ENCODE measurements around the gene NEDD8. TPM values are rescaled to one million over a fixed set of nuclear protein-coding genes. Genes with fewer than 3 reads are reported as not detected.

The NEDD8 gene
- total RNA-seq, 2 donors from 2014 or later: 28.7 to 77.6 TPM

DNA sequence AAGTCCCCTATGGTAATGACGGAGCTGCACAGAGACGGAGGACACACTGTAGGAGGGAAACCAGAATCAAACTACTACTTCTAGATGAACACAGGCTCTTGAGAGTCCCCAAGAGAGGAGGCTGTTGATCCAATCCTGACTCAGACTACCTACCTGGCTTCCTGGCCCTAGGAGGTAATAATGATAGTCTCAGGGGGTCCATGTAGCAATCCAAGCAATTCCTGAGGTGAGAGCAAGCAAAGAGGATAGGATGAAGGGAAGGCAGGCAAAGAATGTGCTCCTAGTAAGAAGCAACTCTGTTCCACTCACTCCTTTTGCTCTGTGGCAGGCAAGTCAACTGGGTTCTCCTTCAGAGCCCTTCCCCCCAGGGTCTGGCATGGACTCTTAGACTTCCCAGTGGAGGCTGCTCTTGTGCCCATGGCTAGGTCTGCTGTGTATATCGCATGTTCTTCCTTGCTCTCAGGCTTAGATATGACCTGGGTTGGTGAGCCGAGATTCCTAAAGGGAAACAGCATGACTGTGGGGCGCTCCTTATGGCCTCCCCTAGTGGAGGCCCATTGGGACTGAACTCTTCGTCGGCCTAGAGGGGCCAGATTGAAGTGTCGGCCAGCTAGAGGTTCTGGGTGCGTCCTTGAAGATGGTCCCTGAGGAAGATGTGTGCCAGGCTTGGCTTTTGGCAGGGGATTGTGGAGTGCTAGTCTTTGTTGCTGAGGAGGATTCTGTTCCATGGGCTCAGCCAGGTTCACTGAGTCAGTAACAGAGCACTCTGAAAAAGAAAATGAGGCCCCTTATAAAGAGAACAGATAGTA, 8.1 kb upstream of the NEDD8 start:
- Histone ChIP-seq H3K27me3 (no peaks in the 10 kb centered on the region), H3K4me3 (no peak overlapping the region), H3K36me3 (replicated peaks in 1 of 2; ENCODE audit: insufficient read depth in 1 of 2, low read depth in 2 of 2) (peaks cover 6 to 27% of the 10 kb centered on the region in 2 donors), H3K9me3 (no peaks in the 10 kb centered on the region), H3K4me1 (peaks cover 39% of the 10 kb centered on the region), H3K27ac (peak overlapping the region in 1 of 4 donors; percentile 100)
- 64 to 81% methylated on average over 9 of the region's 9 CpGs for WGBS, 2 donors
- intact Hi-C loops (cut with DNase I): no loop called here
- DNase-seq: peak in 1 of 4 donors; percentile 13
- TF ChIP-seq POLR2A (IDR thresholded peaks at IDR 0.05): no peak
- TF ChIP-seq, protein P1, sequence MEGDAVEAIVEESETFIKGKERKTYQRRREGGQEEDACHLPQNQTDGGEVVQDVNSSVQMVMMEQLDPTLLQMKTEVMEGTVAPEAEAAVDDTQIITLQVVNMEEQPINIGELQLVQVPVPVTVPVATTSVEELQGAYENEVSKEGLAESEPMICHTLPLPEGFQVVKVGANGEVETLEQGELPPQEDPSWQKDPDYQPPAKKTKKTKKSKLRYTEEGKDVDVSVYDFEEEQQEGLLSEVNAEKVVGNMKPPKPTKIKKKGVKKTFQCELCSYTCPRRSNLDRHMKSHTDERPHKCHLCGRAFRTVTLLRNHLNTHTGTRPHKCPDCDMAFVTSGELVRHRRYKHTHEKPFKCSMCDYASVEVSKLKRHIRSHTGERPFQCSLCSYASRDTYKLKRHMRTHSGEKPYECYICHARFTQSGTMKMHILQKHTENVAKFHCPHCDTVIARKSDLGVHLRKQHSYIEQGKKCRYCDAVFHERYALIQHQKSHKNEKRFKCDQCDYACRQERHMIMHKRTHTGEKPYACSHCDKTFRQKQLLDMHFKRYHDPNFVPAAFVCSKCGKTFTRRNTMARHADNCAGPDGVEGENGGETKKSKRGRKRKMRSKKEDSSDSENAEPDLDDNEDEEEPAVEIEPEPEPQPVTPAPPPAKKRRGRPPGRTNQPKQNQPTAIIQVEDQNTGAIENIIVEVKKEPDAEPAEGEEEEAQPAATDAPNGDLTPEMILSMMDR (IDR thresholded peaks at IDR 0.05): no peak
- no peak for ATAC-seq

DNA sequence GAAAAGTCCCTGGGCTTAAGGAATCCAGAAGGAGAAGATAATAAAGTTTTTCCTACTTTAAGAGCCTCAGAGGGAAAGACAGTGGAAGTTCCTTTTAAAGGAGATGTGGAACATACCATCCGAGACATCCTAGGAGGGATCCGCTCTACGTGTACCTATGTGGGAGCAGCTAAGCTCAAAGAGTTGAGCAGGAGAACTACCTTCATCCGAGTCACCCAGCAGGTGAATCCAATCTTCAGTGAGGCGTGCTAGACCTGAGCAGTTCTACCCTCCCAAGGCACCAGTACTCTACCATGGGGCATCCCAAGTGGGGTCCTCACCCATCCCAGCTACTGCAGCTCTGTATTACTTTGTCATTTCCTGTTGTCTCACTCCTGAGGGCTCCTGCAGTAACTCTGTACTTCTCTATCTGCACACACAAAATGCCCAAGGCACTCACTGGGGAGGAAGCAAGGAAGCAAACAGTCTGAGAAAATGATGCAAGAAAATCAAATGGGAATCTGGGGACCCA, 6.4 kb upstream of the NEDD8 start:
- Histone ChIP-seq H3K27me3 (no peaks in the 10 kb centered on the region), H3K9me3 (no peaks in the 10 kb centered on the region), H3K27ac (no peak overlapping the region), H3K4me1 (peaks cover 54% of the 10 kb centered on the region), H3K4me3 (no peak overlapping the region), H3K36me3 (replicated peaks in 1 of 2; ENCODE audit: insufficient read depth in 1 of 2, low read depth in 2 of 2) (peaks cover 6 to 27% of the 10 kb centered on the region in 2 donors)
- WGBS, 2 donors: 80 to 90% methylated on average over 5 of the region's 5 CpGs
- no peak for TF ChIP-seq POLR2A (IDR thresholded peaks at IDR 0.05)
- TF ChIP-seq, protein P1 (IDR thresholded peaks at IDR 0.05): no peak
- intact Hi-C loops (cut with DNase I): no loop called here
- no peak for DNase-seq
- no peak for ATAC-seq

DNA sequence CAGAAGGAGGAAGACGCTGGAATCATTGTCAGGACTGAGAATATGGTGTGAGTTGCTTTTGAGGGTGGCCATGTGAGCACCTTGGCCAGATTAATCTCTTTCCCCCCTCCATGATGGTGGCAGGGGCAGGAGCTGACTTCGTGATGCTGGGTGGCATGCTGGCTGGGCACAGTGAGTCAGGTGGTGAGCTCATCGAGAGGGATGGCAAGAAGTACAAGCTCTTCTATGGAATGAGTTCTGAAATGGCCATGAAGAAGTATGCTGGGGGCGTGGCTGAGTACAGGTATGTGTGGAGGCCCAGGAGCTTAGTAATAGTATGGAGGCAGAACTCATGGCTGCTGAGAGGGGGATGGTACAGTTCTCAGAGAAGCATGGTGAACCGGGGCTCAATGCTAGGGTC, 6.0 kb upstream of the NEDD8 start:
- Histone ChIP-seq H3K4me3 (no peak overlapping the region), H3K27me3 (no peaks in the 10 kb centered on the region), H3K9me3 (no peaks in the 10 kb centered on the region), H3K4me1 (peaks cover 54% of the 10 kb centered on the region), H3K27ac (no peak overlapping the region), H3K36me3 (replicated peaks in 1 of 2; ENCODE audit: insufficient read depth in 1 of 2, low read depth in 2 of 2) (peaks cover 6 to 27% of the 10 kb centered on the region in 2 donors)
- ATAC-seq: no peak
- TF ChIP-seq, protein P1 (IDR thresholded peaks at IDR 0.05): no peak
- no peak for TF ChIP-seq POLR2A (IDR thresholded peaks at IDR 0.05)
- intact Hi-C loops (cut with DNase I): no loop called here
- WGBS, 2 donors: 76 to 86% methylated on average over 5 of the region's 5 CpGs
- no peak for DNase-seq

DNA sequence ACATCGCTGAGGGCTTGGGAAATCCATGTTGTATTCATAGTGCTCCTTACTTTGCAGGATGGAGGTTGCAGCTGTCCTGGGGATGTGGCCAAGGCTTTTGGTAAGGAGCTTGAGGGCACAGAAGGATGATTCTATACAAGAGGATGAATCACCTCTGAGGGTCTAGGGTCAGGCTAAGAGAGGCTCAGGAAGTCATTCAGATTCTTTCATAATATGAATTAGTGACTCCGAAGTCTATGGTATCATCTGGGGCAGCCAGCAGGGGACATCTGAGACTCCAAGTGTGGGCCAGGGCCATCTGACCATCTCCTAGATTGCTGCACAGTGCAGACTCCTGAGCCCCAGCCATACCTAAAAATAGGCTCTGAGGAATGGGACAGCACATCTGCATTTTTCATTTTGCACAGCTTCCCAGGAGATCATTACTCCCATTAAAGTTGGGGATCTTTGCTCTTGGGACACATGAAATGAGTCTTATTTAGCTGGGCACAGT, 5.3 kb upstream of the NEDD8 start:
- no peak overlapping the region for H3K4me3 ChIP-seq
- no peak overlapping the region for H3K27ac ChIP-seq
- TF ChIP-seq, protein P1 (IDR thresholded peaks at IDR 0.05): no peak
- TF ChIP-seq POLR2A (IDR thresholded peaks at IDR 0.05): no peak
- DNase-seq: no peak
- WGBS, 2 donors: 89 to 93% methylated on average over 2 of the region's 2 CpGs
- H3K9me3 ChIP-seq: no peaks in the 10 kb centered on the region
- no peak for ATAC-seq
- H3K4me1 ChIP-seq: peaks cover 55% of the 10 kb centered on the region
- H3K27me3 ChIP-seq: no peaks in the 10 kb centered on the region
- peaks cover 6 to 27% of the 10 kb centered on the region in 2 donors for H3K36me3 ChIP-seq (replicated peaks in 1 of 2; ENCODE audit: insufficient read depth in 1 of 2, low read depth in 2 of 2)
- intact Hi-C loops (cut with DNase I): no loop called here
